Trophoblast cell (in vitro differentiated cells and primary cell): ENCODE results near the gene MAST4.
A peak's percentile ranks its signal among the peaks of the same experiment; 100 is the strongest.

Experiments used
- DNase-seq, 2 donors: peaks; one replicate each; pipeline ENCODE4 v3.0.0-alpha.2; 2016
- H2AFZ ChIP-seq: 2 replicates; pipeline ENCODE4 v1.6.1; 2013; ENCODE audit warnings: low read length, moderate library complexity, mild to moderate bottlenecking; ENCODE audit not compliant: insufficient read depth, poor library complexity
- H2AK5ac ChIP-seq: 2 replicates; pipeline ENCODE4 v1.6.1; 2013; ENCODE audit warnings: mild to moderate bottlenecking, low read length
- H2BK120ac ChIP-seq: 2 replicates; pipeline ENCODE4 v1.6.1; 2013; ENCODE audit warnings: low read length, mild to moderate bottlenecking, moderate library complexity; ENCODE audit not compliant: insufficient read depth, poor library complexity
- H2BK12ac ChIP-seq: 2 replicates; pipeline ENCODE4 v1.6.1; 2013; ENCODE audit warnings: mild to moderate bottlenecking, low read length, moderate library complexity
- H2BK5ac ChIP-seq: 2 replicates; pipeline ENCODE4 v1.6.1; 2013; ENCODE audit warnings: low read length, low read depth, moderate library complexity, mild to moderate bottlenecking; ENCODE audit not compliant: poor library complexity
- H3K14ac ChIP-seq: 2 replicates; pipeline ENCODE4 v1.6.1; 2013; ENCODE audit warnings: mild to moderate bottlenecking, low read length
- H3K18ac ChIP-seq: 2 replicates; pipeline ENCODE4 v1.6.1; 2013; ENCODE audit warnings: mild to moderate bottlenecking, low read length
- H3K23ac ChIP-seq: 2 replicates; pipeline ENCODE4 v1.6.1; 2013; ENCODE audit warnings: low read length
- H3K27ac ChIP-seq: 2 replicates; pipeline ENCODE4 v1.5.1; 2013; ENCODE audit warnings: low read depth, mild to moderate bottlenecking, inconsistent platforms, low read length, moderate library complexity
- H3K27me3 ChIP-seq: 2 replicates; pipeline ENCODE4 v1.6.1; 2013; ENCODE audit warnings: inconsistent platforms, mild to moderate bottlenecking, low read length, moderate library complexity; ENCODE audit not compliant: insufficient read depth
- H3K36me3 ChIP-seq, 2 experiments: 1 replicate in 1 of 2; 2 replicates in 1 of 2; pipeline ENCODE4 v1.6.1; 2013; ENCODE audit warnings: low read length in 2 of 2, mild to moderate bottlenecking in 2 of 2, moderate library complexity in 1 of 2; ENCODE audit not compliant: insufficient read depth in 2 of 2, control insufficient read depth in 1 of 2
- H3K4ac ChIP-seq: 2 replicates; pipeline ENCODE4 v1.6.1; 2013; ENCODE audit warnings: low read depth, mild to moderate bottlenecking, low read length, moderate library complexity
- H3K4me1 ChIP-seq, 2 experiments: 1 replicate in 1 of 2; 2 replicates in 1 of 2; pipeline ENCODE4 v1.6.1; 2013; ENCODE audit warnings: low read length in 2 of 2, mild to moderate bottlenecking in 2 of 2, moderate library complexity in 1 of 2; ENCODE audit not compliant: insufficient read depth in 2 of 2, control insufficient read depth in 1 of 2
- H3K4me2 ChIP-seq: 2 replicates; pipeline ENCODE4 v1.6.1; 2013; ENCODE audit warnings: inconsistent platforms, mild to moderate bottlenecking, low read length, moderate library complexity
- H3K4me3 ChIP-seq: 2 replicates; pipeline ENCODE4 v1.5.1; 2013; ENCODE audit warnings: mild to moderate bottlenecking, low read depth, low read length, inconsistent platforms
- H3K79me1 ChIP-seq: one replicate; pipeline ENCODE4 v1.6.1; 2013; ENCODE audit warnings: low read length
- H3K79me2 ChIP-seq: 2 replicates; pipeline ENCODE4 v1.6.1; 2013; ENCODE audit warnings: low read length, mild to moderate bottlenecking; ENCODE audit not compliant: control insufficient read depth, insufficient read depth, poor library complexity
- H3K9ac ChIP-seq: 2 replicates; pipeline ENCODE4 v1.6.1; 2013; ENCODE audit warnings: mild to moderate bottlenecking, low read length
- H3K9me3 ChIP-seq: 2 replicates; pipeline ENCODE4 v1.6.1; 2013; ENCODE audit warnings: low read depth, mild to moderate bottlenecking, control low read depth, inconsistent platforms, low read length; ENCODE audit not compliant: insufficient read depth
- H4K12ac ChIP-seq: 2 replicates; pipeline ENCODE4 v1.6.1; 2013; ENCODE audit warnings: low read depth, mild to moderate bottlenecking, low read length, moderate library complexity
- H4K8ac ChIP-seq: 2 replicates; pipeline ENCODE4 v1.6.1; 2013; ENCODE audit warnings: low read depth, mild to moderate bottlenecking, low read length, moderate library complexity
- H4K91ac ChIP-seq: one replicate; pipeline ENCODE4 v1.6.1; 2013; ENCODE audit warnings: low read depth, mild to moderate bottlenecking, low read length, moderate library complexity
- WGBS: extraction: QIAGEN DNeasy Blood & Tissue Kit; methylation state at CpG from one replicate; pipeline ENCODE4 v1.1.7; 2013; ENCODE audit warnings: missing lambda C conversion rate; ENCODE audit not compliant: insufficient read length, insufficient coverage; ENCODE audit errors: extremely low coverage; 5-methylcytosine and 5-hydroxymethylcytosine counted together

Gene MAST4

DNA sequence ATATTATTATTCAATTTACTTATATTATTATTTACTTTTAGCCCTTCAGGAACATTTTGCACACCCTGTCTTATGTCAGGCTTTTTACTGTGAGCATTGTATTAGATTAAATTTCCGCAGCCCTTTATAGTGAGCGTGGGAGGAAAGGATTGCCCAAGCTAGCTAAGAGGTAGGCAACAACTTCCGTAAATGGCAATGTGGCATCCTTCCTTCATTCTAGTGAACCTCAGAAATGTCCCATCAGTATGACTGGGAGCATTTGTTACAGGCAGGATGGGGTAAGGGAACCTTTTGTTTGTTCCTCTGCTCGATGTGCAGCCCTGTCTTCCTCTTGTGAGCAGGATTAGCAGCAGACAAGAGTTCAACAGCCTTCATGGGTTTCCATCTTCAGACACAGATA, 606.6 kb downstream of the MAST4 start:
- no peak overlapping the region for H2BK5ac ChIP-seq
- no peak overlapping the region for H3K27ac ChIP-seq
- no peak overlapping the region for H4K12ac ChIP-seq
- no peak overlapping the region for H3K4ac ChIP-seq
- H4K91ac ChIP-seq = no peak overlapping the region
- H3K9ac ChIP-seq = no peak overlapping the region
- no peak overlapping the region for H3K18ac ChIP-seq
- H2BK12ac ChIP-seq = no peak overlapping the region
- peaks cover 2% of the 10 kb centered on the region for H3K79me1 ChIP-seq
- DNase-seq = no peak
- H3K14ac ChIP-seq = no peak overlapping the region
- H2BK120ac ChIP-seq = no peak overlapping the region
- H3K4me3 ChIP-seq = no peak overlapping the region
- no peaks in the 10 kb centered on the region for H3K9me3 ChIP-seq
- H3K27me3 ChIP-seq = no peaks in the 10 kb centered on the region
- H3K23ac ChIP-seq = no peak overlapping the region
- H3K4me2 ChIP-seq = no peak overlapping the region
- H3K4me1 ChIP-seq = peaks cover 2 to 3% of the 10 kb centered on the region in 2 experiments
- H2AK5ac ChIP-seq = no peak overlapping the region
- H2AFZ ChIP-seq = no peak overlapping the region
- no peaks in the 10 kb centered on the region for H3K36me3 ChIP-seq
- no CpG with 5 or more reads among the region's 4 CpGs for WGBS
- H4K8ac ChIP-seq = no peak overlapping the region
- H3K79me2 ChIP-seq = no peaks in the 10 kb centered on the region

DNA sequence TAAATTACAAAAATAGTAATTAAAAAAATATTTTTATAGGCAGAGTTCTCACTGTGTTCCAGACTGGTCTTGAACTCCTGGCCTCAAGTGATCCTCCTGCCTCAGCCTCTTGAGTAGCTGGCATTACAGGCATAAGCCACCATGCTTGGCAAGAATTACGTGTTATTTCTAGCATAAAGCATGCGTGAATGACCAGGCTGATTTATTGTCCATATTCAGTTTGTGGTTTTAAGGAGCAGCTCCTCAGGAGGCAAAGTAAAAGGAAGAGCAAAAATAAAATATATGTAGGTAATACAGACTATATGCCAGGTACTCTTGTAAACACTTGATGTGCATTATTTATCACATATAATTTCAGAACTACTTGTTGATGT, 607.5 kb downstream of the MAST4 start:
- H3K4me2 ChIP-seq = no peak overlapping the region
- H2BK120ac ChIP-seq = no peak overlapping the region
- no peak overlapping the region for H3K27ac ChIP-seq
- no peak overlapping the region for H3K18ac ChIP-seq
- H3K9ac ChIP-seq = no peak overlapping the region
- H3K27me3 ChIP-seq = no peaks in the 10 kb centered on the region
- H3K79me2 ChIP-seq = no peaks in the 10 kb centered on the region
- H3K36me3 ChIP-seq = no peaks in the 10 kb centered on the region
- no peak overlapping the region for H2AK5ac ChIP-seq
- DNase-seq = no peak
- no peak overlapping the region for H2BK12ac ChIP-seq
- peaks cover 2% of the 10 kb centered on the region for H3K9me3 ChIP-seq
- H3K4me3 ChIP-seq = no peak overlapping the region
- no peak overlapping the region for H4K91ac ChIP-seq
- no peak overlapping the region for H2AFZ ChIP-seq
- no CpG with 5 or more reads among the region's 2 CpGs for WGBS
- H3K14ac ChIP-seq = no peak overlapping the region
- no peak overlapping the region for H3K23ac ChIP-seq
- H4K8ac ChIP-seq = no peak overlapping the region
- H2BK5ac ChIP-seq = no peak overlapping the region
- peaks cover 2 to 3% of the 10 kb centered on the region in 2 experiments for H3K4me1 ChIP-seq
- no peak overlapping the region for H4K12ac ChIP-seq
- H3K4ac ChIP-seq = no peak overlapping the region
- H3K79me1 ChIP-seq = peaks cover 2% of the 10 kb centered on the region

DNA sequence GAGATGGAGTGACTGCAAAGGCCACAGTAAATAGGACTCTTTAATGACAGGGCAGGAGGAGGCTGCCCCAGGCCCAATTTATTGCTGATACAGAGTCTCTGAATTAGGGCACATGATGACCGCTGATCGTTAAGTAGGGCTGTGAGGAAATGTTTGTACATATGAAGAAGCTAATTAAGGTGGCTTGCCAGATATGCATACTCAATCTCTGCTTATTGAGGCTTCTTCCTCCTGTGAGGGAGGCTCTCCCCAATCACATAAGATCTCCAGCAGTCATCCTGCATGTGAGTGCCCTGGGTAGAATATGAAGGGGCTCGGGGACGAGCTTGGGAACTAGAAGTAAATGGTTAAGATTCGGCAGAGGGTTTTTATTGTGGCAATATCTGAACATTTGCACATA, 608.6 kb downstream of the MAST4 start:
- Histone ChIP-seq H3K27me3 (no peaks in the 10 kb centered on the region), H2AK5ac (no peak overlapping the region), H4K12ac (no peak overlapping the region), H3K79me2 (no peaks in the 10 kb centered on the region), H4K91ac (no peak overlapping the region), H3K9me3 (peaks cover 2% of the 10 kb centered on the region), H4K8ac (no peak overlapping the region), H3K36me3 (no peaks in the 10 kb centered on the region), H3K4me1 (peaks cover 2 to 3% of the 10 kb centered on the region in 2 experiments), H2AFZ (no peak overlapping the region), H3K14ac (no peak overlapping the region), H2BK12ac (no peak overlapping the region), H2BK5ac (no peak overlapping the region), H3K79me1 (peaks cover 2% of the 10 kb centered on the region), H3K23ac (no peak overlapping the region), H3K9ac (no peak overlapping the region), H3K18ac (no peak overlapping the region), H3K4ac (no peak overlapping the region), H2BK120ac (no peak overlapping the region), H3K27ac (no peak overlapping the region), H3K4me3 (no peak overlapping the region), H3K4me2 (no peak overlapping the region)
- no peak for DNase-seq
- no CpG with 5 or more reads among the region's 5 CpGs for WGBS

DNA sequence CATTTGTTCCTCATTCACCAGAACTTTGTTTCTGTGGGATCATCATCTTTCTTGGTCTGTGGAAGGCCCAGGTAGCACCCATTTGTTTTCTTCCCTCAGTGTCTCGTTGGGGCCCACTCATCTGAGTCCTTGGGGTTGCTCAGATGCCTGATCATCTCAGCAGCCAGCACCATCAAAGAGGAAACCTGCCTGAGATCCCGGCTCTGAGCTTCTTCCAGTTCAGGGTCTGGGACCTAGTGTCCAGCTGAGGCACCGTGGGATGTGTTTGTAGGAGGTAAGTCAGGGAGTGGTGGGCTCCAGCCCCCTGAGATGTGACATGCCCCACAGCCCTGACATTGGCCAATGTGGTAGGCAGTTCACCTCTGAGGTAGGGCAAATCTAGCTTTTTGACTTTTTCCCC, 609.8 kb downstream of the MAST4 start:
- Histone ChIP-seq H3K14ac (peak overlapping the region; percentile 4), H3K79me1 (peaks cover 2% of the 10 kb centered on the region), H3K4me2 (no peak overlapping the region), H3K23ac (no peak overlapping the region), H4K8ac (peak overlapping the region; percentile 58), H3K4ac (no peak overlapping the region), H3K27ac (no peak overlapping the region), H3K18ac (no peak overlapping the region), H3K27me3 (no peaks in the 10 kb centered on the region), H2BK5ac (no peak overlapping the region), H3K4me1 (peaks cover 2 to 3% of the 10 kb centered on the region in 2 experiments), H2BK12ac (no peak overlapping the region), H3K79me2 (no peaks in the 10 kb centered on the region), H4K12ac (no peak overlapping the region), H3K4me3 (no peak overlapping the region), H2BK120ac (no peak overlapping the region), H2AFZ (no peak overlapping the region), H3K9me3 (peaks cover 2% of the 10 kb centered on the region), H2AK5ac (no peak overlapping the region), H4K91ac (peak overlapping the region; percentile 45), H3K36me3 (no peaks in the 10 kb centered on the region), H3K9ac (no peak overlapping the region)
- WGBS = no CpG with 5 or more reads among the region's 3 CpGs
- no peak for DNase-seq
